Panc1 (cell line): ENCODE data around the gene GMDS. TPM values are rescaled to one million over a fixed set of nuclear protein-coding genes. Genes with fewer than 3 reads are reported as not detected.

Experiments used
- ATAC-seq: fragments of 200-7000 bp; cut with Tn5 transposase; 2 replicates; pipeline ENCODE4 v1.9.1; 2020; ENCODE audit warnings: mild to moderate bottlenecking, moderate library complexity
- BruUV-seq: library from RNA; stranded (reverse); fragments of 400-500 nt; replicated peaks from 2 replicates; lab custom pipeline; 2021; lab: Mats Ljungman, UMichigan
- CTCF ChIA-PET: fragments of 300-600 bp; sonication (Branson Sonifier 250); formaldehyde crosslinking; loops from one replicate; lab custom pipeline; 2022; ENCODE audit warnings: antibody characterized with exemption; lab: Charles Lee
- POLR2A ChIA-PET: fragments of 300-600 bp; sonication (Branson Sonifier 250); formaldehyde crosslinking; loops from one replicate; lab custom pipeline; 2022; ENCODE audit warnings: antibody characterized with exemption; lab: Charles Lee
- DNase-seq: peaks from one replicate; pipeline ENCODE4 v3.0.0-alpha.2; 2010; ENCODE audit warnings: low read depth, low spot score
- H3K27ac ChIP-seq: 2 replicates; pipeline ENCODE4 v1.5.1; 2011; ENCODE audit warnings: mild to moderate bottlenecking, low read length, inconsistent platforms
- H3K27me3 ChIP-seq: fragments of 200-500 bp; sonication (Bioruptor generic); 2 replicates; pipeline ENCODE4 v1.6.0; 2014; ENCODE audit warnings: low read length, inconsistent platforms; ENCODE audit not compliant: control insufficient read depth, insufficient read depth
- H3K36me3 ChIP-seq: fragments of 200-500 bp; sonication (Bioruptor generic); 2 replicates; pipeline ENCODE4 v1.5.1; 2014; ENCODE audit warnings: inconsistent platforms, mild to moderate bottlenecking, low read length, moderate library complexity; ENCODE audit not compliant: control insufficient read depth, insufficient read depth
- H3K4me1 ChIP-seq: 2 replicates; pipeline ENCODE4 v1.5.1; 2011; ENCODE audit warnings: inconsistent platforms, mild to moderate bottlenecking, low read length, moderate library complexity; ENCODE audit not compliant: control insufficient read depth, insufficient read depth
- H3K4me3 ChIP-seq, 2 experiments: 2 replicates each; pipeline ENCODE4 v1.5.1; 2011 to 2012; ENCODE audit warnings: low read depth in 2 of 2, low read length in 2 of 2, mild to moderate bottlenecking in 2 of 2, inconsistent platforms in 1 of 2, moderate library complexity in 1 of 2
- H3K9me3 ChIP-seq: fragments of 200-500 bp; sonication (Bioruptor generic); 2 replicates; pipeline ENCODE4 v1.5.1; 2014; ENCODE audit warnings: low read depth, mild to moderate bottlenecking, inconsistent platforms, low read length, moderate library complexity; ENCODE audit not compliant: control insufficient read depth, insufficient read depth
- POLR2AphosphoS5 ChIP-seq: IDR thresholded peaks from 2 replicates; pipeline ENCODE4 v1.6.1; 2012; ENCODE audit warnings: mild to moderate bottlenecking, low read depth, low read length, moderate library complexity
- REST ChIP-seq, 2 experiments: IDR thresholded peaks; 2 replicates each; pipeline ENCODE4 v1.6.1; 2011 to 2012; ENCODE audit warnings: low read depth in 2 of 2, control low read depth in 1 of 2, low read length in 1 of 2, mild to moderate bottlenecking in 1 of 2, moderate library complexity in 1 of 2; ENCODE audit not compliant: insufficient read depth in 1 of 2
- SIN3A ChIP-seq: IDR thresholded peaks from 2 replicates; pipeline ENCODE4 v1.6.1; 2012; ENCODE audit warnings: low read depth, mild to moderate bottlenecking, low read length, moderate library complexity, borderline replicate concordance; ENCODE audit not compliant: insufficient read depth
- TCF7L2 ChIP-seq: IDR thresholded peaks from 2 replicates; pipeline ENCODE4 v1.6.1; 2011; ENCODE audit warnings: mild to moderate bottlenecking, low read depth, low read length, inconsistent platforms
- in situ Hi-C: cut with HindIII; loops from 2 replicates; pipeline ENCODE4 v1.10.0; 2016; ENCODE audit warnings: low sequenced_read_pairs, low pct_unique_long_range_greater_than_20kb
- intact Hi-C: fragments of 100-400 bp; cut with micrococcal nuclease; formaldehyde crosslinking; loops from one replicate; pipeline ENCODE4 v1.10.0; 2022; ENCODE audit not compliant: unreplicated experiment
- total RNA-seq: library from RNA; stranded (reverse); gene quantifications from one replicate; pipeline ENCODE4 v1.2.1, GENCODE V29; 2021; ENCODE audit not compliant: unreplicated experiment
- TF ChIP-seq, protein P1 (sequence below): fragments of 450-650 bp; IDR thresholded peaks from 2 replicates; pipeline ENCODE4 v1.5.1; 2017; ENCODE audit warnings: mild to moderate bottlenecking

The GMDS gene
- total RNA-seq, 1 experiment from 2014 or later: 9.8 TPM

DNA sequence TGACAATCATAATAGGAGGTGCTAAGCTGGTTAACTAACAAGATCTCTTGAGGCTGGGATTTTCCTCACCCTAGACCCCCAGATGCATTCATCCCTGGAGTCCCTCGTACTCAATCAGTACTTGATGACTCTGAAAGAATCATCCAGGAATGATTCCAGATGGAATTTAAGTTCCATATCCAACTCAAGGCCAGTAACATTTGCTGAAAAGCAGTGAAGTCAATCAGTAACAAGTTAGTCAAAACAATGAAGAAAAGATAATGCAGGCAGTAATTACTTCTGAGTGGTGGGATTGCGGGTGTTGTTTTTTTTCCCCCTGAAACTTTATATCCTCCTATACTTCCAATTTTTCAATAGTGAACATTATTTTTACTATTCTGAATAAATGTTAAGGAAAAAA lies 18.6 kb downstream of the GMDS start:
- ATAC-seq (no peak), DNase-seq (no peak)
- H3K9me3 ChIP-seq: no peaks in the 10 kb centered on the region
- no peaks in the 10 kb centered on the region for H3K27me3 ChIP-seq
- H3K4me1 ChIP-seq: peaks cover 5% of the 10 kb centered on the region; the same call in 1 of the 2 replicates
- no TSS peak for BruUV-seq
- in situ Hi-C loops (no loop called here), intact Hi-C loops (no loop called here)
- ChIA-PET POLR2A (no interaction called here), CTCF (no interaction called here)
- H3K27ac ChIP-seq: no peak overlapping the region
- H3K4me3 ChIP-seq: no peak overlapping the region
- TF ChIP-seq, protein P1, sequence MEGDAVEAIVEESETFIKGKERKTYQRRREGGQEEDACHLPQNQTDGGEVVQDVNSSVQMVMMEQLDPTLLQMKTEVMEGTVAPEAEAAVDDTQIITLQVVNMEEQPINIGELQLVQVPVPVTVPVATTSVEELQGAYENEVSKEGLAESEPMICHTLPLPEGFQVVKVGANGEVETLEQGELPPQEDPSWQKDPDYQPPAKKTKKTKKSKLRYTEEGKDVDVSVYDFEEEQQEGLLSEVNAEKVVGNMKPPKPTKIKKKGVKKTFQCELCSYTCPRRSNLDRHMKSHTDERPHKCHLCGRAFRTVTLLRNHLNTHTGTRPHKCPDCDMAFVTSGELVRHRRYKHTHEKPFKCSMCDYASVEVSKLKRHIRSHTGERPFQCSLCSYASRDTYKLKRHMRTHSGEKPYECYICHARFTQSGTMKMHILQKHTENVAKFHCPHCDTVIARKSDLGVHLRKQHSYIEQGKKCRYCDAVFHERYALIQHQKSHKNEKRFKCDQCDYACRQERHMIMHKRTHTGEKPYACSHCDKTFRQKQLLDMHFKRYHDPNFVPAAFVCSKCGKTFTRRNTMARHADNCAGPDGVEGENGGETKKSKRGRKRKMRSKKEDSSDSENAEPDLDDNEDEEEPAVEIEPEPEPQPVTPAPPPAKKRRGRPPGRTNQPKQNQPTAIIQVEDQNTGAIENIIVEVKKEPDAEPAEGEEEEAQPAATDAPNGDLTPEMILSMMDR: no peak
- TF ChIP-seq REST (IDR thresholded peaks at IDR 0.05; ENCODE audit: insufficient read depth in 1 of 2, low read depth in 2 of 2, low read length in 1 of 2) (no peak), TCF7L2 (no peak), SIN3A (no peak), POLR2AphosphoS5 (no peak)
- no peaks in the 10 kb centered on the region for H3K36me3 ChIP-seq

GRCh38 chr6:2225422-2226392 lies 19.7 kb downstream of the GMDS start:
- peaks cover 5% of the 10 kb centered on the region; the same call in 1 of the 2 replicates for H3K4me1 ChIP-seq
- no peak for ATAC-seq
- intact Hi-C loops: no loop called here
- CTCF ChIA-PET: no interaction called here
- no peak overlapping the region for H3K27ac ChIP-seq
- H3K27me3 ChIP-seq: no peaks in the 10 kb centered on the region
- H3K4me3 ChIP-seq: no peak overlapping the region
- no TSS peak for BruUV-seq
- H3K9me3 ChIP-seq: no peaks in the 10 kb centered on the region
- POLR2A ChIA-PET: no interaction called here
- DNase-seq: no peak
- no peak for TF ChIP-seq REST (IDR thresholded peaks at IDR 0.05; ENCODE audit: insufficient read depth in 1 of 2, low read depth in 2 of 2, low read length in 1 of 2)
- no peak for TF ChIP-seq TCF7L2
- no peak for TF ChIP-seq POLR2AphosphoS5
- TF ChIP-seq, protein P1: no peak
- no peak for TF ChIP-seq SIN3A
- no peaks in the 10 kb centered on the region for H3K36me3 ChIP-seq
- in situ Hi-C loops: no loop called here
